HG03565 (cell line): ENCODE measurements around the gene APOC4.
"Not testable (repeated sequence)": the region's sequence is repeated elsewhere in the genome, so short reads cannot be mapped to it uniquely, and the experiment has no call there.

Experiments used
- ATAC-seq: cut with Tn5 transposase; IDR thresholded peaks from one replicate; pipeline ENCODE4 v1.9.1; 2021; ENCODE audit warnings: mild to moderate bottlenecking, moderate library complexity; ENCODE audit not compliant: unreplicated experiment

Gene APOC4, protein sequence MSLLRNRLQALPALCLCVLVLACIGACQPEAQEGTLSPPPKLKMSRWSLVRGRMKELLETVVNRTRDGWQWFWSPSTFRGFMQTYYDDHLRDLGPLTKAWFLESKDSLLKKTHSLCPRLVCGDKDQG

DNA sequence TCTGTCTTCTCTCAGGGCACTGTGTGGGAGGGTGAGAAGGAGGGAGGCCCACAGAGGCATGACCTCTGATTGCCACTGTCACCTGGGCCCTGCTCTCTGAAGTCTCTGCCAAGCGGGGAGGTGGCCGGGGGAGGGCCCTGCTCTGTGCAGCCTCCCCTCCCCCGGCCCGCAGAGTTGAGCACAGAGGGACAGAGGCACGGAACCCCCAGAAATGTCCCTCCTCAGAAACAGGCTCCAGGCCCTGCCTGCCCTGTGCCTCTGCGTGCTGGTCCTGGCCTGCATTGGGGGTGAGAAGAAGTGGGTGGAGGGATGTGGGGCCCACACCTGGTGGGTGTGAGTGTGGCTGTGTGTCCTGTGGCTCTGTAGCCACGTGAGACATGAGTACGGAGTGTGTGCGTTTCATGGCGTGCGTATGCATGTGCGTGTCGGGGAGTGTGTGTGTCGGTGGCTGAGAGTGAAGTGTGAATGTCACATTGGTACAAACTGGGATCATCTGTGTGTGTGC, at the start of gene APOC4:
APOC4 (plus strand) TSS at position 171 of the 505 bp plus-strand sequence; CDS start at position 212, 41 bp downstream.
- no peak for ATAC-seq

DNA sequence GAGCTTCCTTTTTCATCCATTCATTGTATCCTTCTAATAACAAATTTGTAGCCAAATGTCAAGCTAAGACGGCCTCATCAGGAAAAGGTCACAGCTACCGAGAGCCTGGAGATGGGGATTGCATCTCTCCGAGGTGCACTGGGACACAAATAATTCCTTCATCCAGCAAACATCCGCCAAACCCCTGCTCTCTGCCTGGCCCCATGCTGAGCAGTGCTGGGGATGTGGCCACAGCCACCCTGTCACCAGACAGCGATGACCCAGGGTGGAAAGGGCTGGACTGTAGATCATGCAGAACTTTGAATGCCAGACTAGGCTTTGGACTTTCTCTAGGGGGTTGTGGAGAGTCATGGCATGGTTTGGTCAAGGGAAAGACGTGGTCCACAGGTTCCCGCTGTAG, 49.1 kb upstream of the APOC4 start:
- no peak for ATAC-seq

GRCh38 chr19:44893332-44894051, 48.5 kb upstream of the APOC4 start:
- ATAC-seq, result no peak

- no peak for ATAC-seq
Measured at GRCh38 chr19:44894052-44894400, 48.0 kb upstream of the APOC4 start.

GRCh38 chr19:44894946-44895345, 47.1 kb upstream of the APOC4 start:
- ATAC-seq, result no peak

- no peak for ATAC-seq
Measured at GRCh38 chr19:44897835-44898234, 44.2 kb upstream of the APOC4 start.

DNA sequence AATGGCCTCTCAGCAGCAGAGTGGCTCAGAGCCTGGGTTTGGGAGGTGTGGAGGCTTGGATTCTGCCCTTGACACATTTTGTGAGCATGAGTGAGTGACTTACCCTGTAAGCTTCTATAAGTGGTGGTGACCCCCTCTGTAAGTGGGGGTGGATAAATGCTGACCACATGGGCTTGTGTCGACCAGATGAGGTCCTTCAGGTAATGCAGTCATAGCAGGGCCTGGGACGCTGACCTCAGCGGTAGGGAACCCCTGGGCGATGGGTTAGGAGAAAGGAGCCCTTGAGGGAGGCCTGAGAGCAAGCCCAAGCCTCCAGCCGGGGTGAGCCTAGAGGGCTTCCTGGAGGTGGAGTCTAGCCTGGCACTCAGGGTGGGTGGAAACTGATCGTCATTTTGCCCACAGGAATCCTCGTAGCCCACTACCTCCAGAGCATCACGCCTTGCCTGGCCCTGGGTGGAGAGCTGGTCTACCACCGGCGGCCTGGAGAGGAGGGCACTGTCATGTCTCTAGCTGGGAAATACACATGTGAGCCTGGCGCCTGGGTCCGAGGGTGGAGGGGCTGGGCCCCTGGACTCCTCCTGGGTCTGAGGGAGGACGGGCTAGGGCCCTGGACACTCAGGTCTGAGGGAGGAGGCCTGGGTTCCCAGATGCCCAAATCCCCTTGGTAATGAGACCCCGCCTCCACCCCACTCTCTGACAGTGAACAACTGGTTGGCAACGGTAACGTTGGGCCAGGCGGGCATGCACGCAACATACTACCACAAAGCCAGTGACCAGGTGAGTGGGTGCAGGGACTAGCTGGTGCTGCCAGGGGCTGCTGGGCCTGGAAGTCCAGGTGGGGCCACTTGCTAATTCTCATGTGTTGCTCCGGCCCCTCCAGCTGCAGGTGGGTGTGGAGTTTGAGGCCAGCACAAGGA, 41.5 kb upstream of the APOC4 start:
- no peak for ATAC-seq

GRCh38 chr19:44903216-44903601, 38.8 kb upstream of the APOC4 start:
- no peak for ATAC-seq

DNA sequence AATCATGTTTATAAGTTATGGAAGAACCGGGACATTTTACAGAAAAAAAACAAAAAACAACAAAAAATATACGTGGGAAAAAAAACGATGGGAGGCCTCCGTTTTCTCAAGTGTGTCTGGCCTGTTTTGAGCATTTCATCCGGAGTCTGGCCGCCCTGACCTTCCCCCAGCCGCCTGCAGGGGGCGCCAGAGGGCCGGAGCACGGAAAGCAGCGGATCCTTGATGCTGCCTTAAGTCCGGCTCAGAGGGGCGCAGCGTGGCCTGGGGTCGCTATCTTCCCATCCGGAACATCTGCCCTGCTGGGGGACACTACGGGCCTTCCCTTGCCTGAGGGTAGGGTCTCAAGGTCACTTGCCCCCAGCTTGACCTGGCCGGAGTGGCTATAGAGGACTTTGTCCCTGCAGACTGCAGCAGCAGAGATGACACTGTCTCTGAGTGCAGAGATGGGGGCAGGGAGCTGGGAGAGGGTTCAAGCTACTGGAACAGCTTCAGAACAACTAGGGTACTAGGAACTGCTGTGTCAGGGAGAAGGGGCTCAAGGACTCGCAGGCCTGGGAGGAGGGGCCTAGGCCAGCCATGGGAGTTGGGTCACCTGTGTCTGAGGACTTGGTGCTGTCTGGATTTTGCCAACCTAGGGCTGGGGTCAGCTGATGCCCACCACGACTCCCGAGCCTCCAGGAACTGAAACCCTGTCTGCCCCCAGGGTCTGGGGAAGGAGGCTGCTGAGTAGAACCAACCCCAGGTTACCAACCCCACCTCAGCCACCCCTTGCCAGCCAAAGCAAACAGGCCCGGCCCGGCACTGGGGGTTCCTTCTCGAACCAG, 38.2 kb upstream of the APOC4 start:
- no peak for ATAC-seq

DNA sequence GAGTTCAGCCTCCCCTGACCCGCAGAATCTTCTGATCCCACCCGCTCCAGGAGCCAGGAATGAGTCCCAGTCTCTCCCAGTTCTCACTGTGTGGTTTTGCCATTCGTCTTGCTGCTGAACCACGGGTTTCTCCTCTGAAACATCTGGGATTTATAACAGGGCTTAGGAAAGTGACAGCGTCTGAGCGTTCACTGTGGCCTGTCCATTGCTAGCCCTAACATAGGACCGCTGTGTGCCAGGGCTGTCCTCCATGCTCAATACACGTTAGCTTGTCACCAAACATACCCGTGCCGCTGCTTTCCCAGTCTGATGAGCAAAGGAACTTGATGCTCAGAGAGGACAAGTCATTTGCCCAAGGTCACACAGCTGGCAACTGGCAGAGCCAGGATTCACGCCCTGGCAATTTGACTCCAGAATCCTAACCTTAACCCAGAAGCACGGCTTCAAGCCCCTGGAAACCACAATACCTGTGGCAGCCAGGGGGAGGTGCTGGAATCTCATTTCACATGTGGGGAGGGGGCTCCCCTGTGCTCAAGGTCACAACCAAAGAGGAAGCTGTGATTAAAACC, 37.5 kb upstream of the APOC4 start:
- ATAC-seq, result no peak

GRCh38 chr19:44905437-44906160, 36.4 kb upstream of the APOC4 start, which contains the start of gene APOE:
APOE (plus strand) TSS chr19:44905796; CDS start chr19:44906625, 829 bp downstream.
- ATAC-seq, result no peak

DNA sequence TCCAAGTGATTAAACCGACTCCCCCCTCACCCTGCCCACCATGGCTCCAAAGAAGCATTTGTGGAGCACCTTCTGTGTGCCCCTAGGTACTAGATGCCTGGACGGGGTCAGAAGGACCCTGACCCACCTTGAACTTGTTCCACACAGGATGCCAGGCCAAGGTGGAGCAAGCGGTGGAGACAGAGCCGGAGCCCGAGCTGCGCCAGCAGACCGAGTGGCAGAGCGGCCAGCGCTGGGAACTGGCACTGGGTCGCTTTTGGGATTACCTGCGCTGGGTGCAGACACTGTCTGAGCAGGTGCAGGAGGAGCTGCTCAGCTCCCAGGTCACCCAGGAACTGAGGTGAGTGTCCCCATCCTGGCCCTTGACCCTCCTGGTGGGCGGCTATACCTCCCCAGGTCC, 34.4 kb upstream of the APOC4 start:
- no peak for ATAC-seq

GRCh38 chr19:44908074-44908835, 33.8 kb upstream of the APOC4 start:
- ATAC-seq, result no peak

DNA sequence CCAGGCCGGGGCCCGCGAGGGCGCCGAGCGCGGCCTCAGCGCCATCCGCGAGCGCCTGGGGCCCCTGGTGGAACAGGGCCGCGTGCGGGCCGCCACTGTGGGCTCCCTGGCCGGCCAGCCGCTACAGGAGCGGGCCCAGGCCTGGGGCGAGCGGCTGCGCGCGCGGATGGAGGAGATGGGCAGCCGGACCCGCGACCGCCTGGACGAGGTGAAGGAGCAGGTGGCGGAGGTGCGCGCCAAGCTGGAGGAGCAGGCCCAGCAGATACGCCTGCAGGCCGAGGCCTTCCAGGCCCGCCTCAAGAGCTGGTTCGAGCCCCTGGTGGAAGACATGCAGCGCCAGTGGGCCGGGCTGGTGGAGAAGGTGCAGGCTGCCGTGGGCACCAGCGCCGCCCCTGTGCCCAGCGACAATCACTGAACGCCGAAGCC, 33.2 kb upstream of the APOC4 start:
- ATAC-seq, result no peak

GRCh38 chr19:44909775-44910174, 32.3 kb upstream of the APOC4 start:
- ATAC-seq, result no peak

DNA sequence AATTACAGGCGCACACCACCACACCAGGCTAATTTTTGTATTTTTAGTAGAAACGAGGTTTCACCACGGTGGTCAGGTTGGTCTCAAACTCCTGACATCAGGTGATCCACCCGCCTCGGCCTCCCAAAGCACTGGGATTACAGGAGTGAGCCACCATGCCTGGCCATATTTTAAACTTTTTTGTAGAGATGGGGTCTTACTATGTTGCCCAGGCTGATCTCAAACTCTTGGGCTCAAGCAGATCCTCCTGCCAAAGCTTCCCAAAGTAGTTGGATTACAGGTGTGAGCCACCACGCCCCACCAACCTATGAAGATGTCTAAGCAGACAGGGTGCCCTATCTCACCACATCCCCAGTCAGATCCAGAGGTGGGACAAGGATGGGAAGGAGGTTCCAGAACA, 30.1 kb upstream of the APOC4 start:
- not testable (repeated sequence) for ATAC-seq

- ATAC-seq, result no peak
Measured at GRCh38 chr19:44912854-44913253, 29.2 kb upstream of the APOC4 start.

DNA sequence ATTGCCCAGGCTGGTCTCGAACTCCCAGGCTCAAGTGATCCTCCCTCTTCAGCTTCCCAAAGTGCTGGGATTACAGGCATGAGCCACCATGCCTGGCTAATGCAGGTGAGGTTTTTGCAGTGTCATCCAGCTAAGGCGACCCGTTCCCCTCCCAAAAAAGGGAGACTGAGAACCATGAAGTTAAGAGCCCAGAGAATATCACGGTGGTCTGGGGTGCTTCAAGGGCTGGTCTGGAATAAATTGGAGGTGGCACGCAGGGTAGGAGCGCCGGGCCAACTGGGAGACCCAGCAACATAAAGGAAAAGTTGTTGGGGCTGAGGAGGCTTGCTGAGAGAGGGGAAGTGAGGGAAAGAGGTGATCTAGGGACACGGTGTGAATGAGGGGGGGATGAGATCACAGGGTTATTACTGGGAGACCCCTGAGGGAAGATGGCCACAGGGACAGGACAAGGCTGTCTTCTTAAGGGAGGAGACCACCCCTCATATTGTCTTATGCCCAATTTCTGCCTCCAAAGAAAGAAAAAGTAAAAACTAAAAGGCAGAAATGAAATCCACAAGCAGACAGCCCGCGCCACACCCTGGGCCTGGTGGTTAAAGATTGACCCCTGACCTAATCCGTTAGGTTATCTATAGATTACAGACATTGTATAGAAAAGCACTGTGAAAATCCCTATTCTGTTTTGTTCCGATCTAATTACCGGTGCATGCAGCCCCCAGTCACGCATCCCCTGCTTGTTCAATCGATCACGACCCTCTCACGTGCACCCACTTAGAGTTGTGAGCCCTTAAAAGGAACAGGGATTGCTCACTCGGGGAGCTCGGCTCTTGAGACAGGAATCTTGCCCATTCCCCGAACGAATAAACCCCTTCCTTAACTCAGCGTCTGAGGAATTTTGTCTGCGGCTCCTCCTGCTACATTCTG, 28.3 kb upstream of the APOC4 start:
- ATAC-seq, result not testable (repeated sequence)
